Natural killer cell treated with Interleukin-12 subunit alpha and Interleukin-12 subunit beta and Interleukin-15 and Interleukin-18, amount 100 ng/mL, for 72 hours (primary cell): Measurements from ENCODE around the gene PPP4R4. TPM values are rescaled to one million over a fixed set of nuclear protein-coding genes. Genes with fewer than 3 reads are reported as not detected.
"Not testable (repeated sequence)": the region's sequence is repeated elsewhere in the genome, so short reads cannot be mapped to it uniquely, and the experiment has no call there.

ENCODE experiments used
- ATAC-seq, 2 donors: fragments of 150-1000 bp; cut with Tn5 transposase in 1 of 2; sonication (Bioruptor Pico), chemical (Tn5 transposase) in 1 of 2; 2 replicates each; pipeline ENCODE4 v1.10.0; 2021
- DNase-seq: peaks from one replicate; pipeline ENCODE4 v3.0.0; 2022; ENCODE audit warnings: low spot score
- H3K27ac Mint-ChIP-seq, 2 donors: 1 replicate in 1 of 2; 2 replicates in 1 of 2; pipeline ENCODE4 v1.8.0; 2022; ENCODE audit warnings: mixed read lengths in 2 of 2, mild to moderate bottlenecking in 1 of 2, moderate library complexity in 1 of 2
- H3K27me3 Mint-ChIP-seq, 2 donors: 1 replicate in 1 of 2; 2 replicates in 1 of 2; pipeline ENCODE4 v1.8.0; 2022; ENCODE audit warnings: mixed read lengths in 2 of 2
- H3K36me3 Mint-ChIP-seq: one replicate; pipeline ENCODE4 v1.8.0; 2022; ENCODE audit warnings: mixed read lengths
- H3K4me1 Mint-ChIP-seq, 2 donors: 1 replicate in 1 of 2; 2 replicates in 1 of 2; pipeline ENCODE4 v1.8.0; 2022; ENCODE audit warnings: low read depth in 2 of 2, mixed read lengths in 2 of 2, mild to moderate bottlenecking in 1 of 2
- H3K4me3 Mint-ChIP-seq: one replicate; pipeline ENCODE4 v1.8.0; 2022; ENCODE audit warnings: mixed read lengths
- H3K9me3 Mint-ChIP-seq: 2 replicates; pipeline ENCODE4 v1.8.0; 2022; ENCODE audit warnings: mixed read lengths
- total RNA-seq, 2 donors: library from RNA; stranded (reverse); gene quantifications; one replicate each; pipeline ENCODE4 v1.2.3, GENCODE V29; 2022

Gene PPP4R4
- total RNA-seq, 2 donors from 2014 or later: 0.73 TPM; not detected in 1

DNA sequence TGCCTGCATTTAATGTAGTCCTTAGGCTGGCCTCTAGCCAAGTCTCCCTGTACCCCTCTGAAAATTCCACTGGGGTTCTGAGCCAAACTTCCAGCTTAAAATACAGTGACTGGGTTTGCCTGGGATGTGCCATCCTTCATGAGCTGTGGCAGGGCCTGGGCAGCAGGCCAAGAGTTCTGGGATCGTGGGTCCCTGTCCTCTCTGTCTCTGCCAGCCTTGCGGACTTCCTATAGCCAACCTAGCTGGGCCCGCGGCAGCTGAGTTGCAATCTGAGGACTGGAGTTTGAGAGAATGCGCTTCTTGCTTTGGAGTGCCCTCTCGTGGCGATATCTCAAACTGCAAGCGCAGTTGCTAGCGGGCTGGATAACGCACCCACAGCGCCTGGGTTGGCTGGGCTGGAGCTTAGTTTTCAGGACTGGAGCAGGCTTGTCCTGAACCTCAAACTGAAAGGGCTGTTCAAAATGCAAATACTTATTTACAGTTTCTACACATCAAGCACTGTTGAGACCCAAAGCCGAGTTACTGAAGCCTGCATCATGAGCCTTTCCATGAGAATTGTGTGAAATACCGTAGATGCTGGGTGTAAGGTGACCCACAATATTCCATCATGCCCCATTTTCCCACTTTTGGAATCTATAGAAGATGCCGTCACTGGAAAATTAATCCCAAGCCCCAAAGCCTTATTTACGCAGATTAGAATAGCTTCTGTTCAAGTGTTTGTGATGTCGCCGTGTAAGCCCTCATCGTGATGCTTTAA is 37.4 kb upstream of the PPP4R4 start:
- H3K27ac Mint-ChIP-seq: no peak overlapping the region
- peak; percentile 84 to 89 for ATAC-seq
- no peaks in the 10 kb centered on the region for H3K36me3 Mint-ChIP-seq
- peaks cover 3 to 6% of the 10 kb centered on the region in 2 donors for H3K4me1 Mint-ChIP-seq
- H3K27me3 Mint-ChIP-seq: peaks cover 7 to 11% of the 10 kb centered on the region in 2 donors
- no peaks in the 10 kb centered on the region for H3K9me3 Mint-ChIP-seq
- no peak overlapping the region for H3K4me3 Mint-ChIP-seq
- DNase-seq: peak; percentile 83

DNA sequence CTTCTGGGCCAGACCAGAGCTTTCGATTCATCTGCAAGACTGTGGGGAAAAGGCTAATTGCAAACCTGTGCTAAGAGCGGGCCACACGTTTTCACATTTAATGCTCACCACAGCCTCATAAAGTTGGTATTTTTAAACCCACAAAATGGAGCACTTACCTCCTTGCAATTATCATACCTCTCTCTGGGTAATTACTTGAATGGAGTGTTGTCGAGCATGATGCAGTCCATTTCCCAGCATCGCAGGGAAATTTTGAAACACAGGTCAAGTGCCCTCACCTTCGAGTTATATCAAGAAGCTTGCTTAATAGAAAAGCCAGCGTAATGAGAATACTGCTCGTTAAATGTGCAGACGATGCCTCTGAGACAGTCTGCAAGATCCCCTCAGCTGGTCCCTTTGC is 35.9 kb upstream of the PPP4R4 start:
- Mint-ChIP-seq H3K27me3 (peaks cover 0 to 11% of the 10 kb centered on the region in 2 donors), H3K27ac (no peak overlapping the region), H3K36me3 (no peaks in the 10 kb centered on the region), H3K4me1 (no peaks in the 10 kb centered on the region), H3K9me3 (no peaks in the 10 kb centered on the region), H3K4me3 (no peak overlapping the region)
- no peak for DNase-seq
- no peak for ATAC-seq

DNA sequence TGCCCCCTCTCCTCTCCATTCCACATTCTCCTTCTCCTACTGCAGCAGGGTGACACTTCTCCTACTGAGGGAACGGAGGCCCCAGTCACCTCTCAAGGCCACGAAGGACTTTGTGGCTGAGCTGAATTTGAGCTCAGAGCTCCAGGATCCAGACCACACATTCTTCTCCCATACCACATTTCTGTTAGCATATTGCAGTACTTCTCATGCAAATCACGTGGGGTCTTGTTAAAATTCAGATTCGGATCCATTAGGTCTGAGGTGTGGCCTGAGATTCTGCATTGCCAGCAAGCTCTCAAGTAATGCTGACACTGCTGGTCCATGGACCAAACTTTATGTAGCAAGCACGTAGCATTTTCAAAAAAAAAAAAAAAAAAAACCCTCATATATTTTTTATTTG is 35.1 kb upstream of the PPP4R4 start:
- Mint-ChIP-seq H3K27ac (no peak overlapping the region), H3K4me1 (no peaks in the 10 kb centered on the region), H3K36me3 (no peaks in the 10 kb centered on the region), H3K27me3 (peaks cover 0 to 11% of the 10 kb centered on the region in 2 donors), H3K9me3 (no peaks in the 10 kb centered on the region), H3K4me3 (no peak overlapping the region)
- DNase-seq: no peak
- no peak for ATAC-seq

DNA sequence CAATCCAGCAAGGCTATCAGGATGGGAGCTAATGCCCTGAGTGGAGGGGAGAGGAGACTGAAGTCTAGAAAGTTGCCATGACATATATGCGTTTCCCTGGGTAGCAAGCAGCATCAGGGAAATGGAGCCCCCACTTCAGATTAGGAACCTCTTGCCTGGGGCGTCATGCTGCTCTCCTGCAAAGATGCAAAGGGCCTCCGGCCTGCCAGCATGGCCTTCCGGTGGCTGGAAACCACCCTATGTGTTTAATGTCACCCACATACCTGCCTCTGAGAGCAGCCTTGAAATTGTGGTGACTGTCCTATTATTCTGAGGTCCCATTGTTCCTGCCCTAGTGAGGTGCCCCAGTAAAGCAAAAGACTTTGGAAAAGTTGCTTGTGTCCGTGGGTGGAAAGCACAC is 34.7 kb upstream of the PPP4R4 start:
- DNase-seq (no peak), ATAC-seq (no peak)
- no peak overlapping the region for H3K4me3 Mint-ChIP-seq
- no peak overlapping the region for H3K27ac Mint-ChIP-seq
- no peaks in the 10 kb centered on the region for H3K36me3 Mint-ChIP-seq
- H3K9me3 Mint-ChIP-seq: no peaks in the 10 kb centered on the region
- no peaks in the 10 kb centered on the region for H3K4me1 Mint-ChIP-seq
- peaks cover 0 to 11% of the 10 kb centered on the region in 2 donors for H3K27me3 Mint-ChIP-seq

GRCh38 chr14:94142247-94142646 is 31.9 kb upstream of the PPP4R4 start:
- Mint-ChIP-seq H3K27me3 (peaks cover 0 to 3% of the 10 kb centered on the region in 2 donors), H3K27ac (no peak overlapping the region), H3K4me1 (peaks cover 2 to 3% of the 10 kb centered on the region in 2 donors), H3K36me3 (no peaks in the 10 kb centered on the region), H3K4me3 (no peak overlapping the region), H3K9me3 (no peaks in the 10 kb centered on the region)
- ATAC-seq (no peak), DNase-seq (no peak)

DNA sequence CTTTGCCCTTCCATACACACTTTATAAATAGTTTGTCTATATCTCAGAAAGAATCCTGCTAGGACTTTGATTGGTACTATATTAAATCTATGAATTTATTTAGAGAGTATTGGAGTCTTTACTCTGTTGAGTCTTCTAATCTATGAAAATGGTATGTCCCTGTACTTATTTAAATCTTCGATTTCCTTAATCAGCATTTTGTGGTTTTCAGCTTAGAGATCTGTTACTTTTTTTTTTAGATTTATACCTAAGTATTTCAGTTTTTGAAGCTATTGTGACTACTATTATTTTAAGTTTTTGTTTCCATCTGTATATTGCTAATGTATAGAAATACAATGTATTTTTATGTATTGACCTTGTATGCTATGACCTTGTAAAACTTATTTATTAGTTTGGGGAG is 31.3 kb upstream of the PPP4R4 start:
- H3K4me1 Mint-ChIP-seq: peaks cover 6 to 7% of the 10 kb centered on the region in 2 donors

DNA sequence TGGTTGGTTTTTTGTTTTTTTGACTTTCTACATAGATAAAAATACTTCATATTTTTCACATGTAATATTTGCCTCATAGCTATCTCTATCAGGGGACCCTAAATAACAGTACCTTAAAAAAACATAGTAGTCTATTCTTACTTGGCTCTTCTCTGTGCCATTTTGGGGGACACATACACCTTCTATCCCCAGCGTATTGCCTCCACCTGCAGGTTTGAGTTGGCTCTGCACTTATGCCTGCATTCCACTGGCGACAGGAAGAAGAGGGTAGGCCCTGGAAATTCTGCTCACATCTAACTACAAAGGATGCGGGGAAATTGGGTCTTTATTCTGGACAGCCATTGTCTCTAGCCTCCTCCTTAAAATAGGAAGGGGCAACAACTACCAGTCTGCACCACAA is 30.9 kb upstream of the PPP4R4 start:
- no peak overlapping the region for H3K4me3 Mint-ChIP-seq
- H3K4me1 Mint-ChIP-seq: peaks cover 6 to 7% of the 10 kb centered on the region in 2 donors
- ATAC-seq (no peak), DNase-seq (no peak)
- peaks cover 1 to 5% of the 10 kb centered on the region in 2 donors for H3K27me3 Mint-ChIP-seq
- no peaks in the 10 kb centered on the region for H3K36me3 Mint-ChIP-seq
- no peaks in the 10 kb centered on the region for H3K9me3 Mint-ChIP-seq
- no peak overlapping the region for H3K27ac Mint-ChIP-seq

More for the DNA sequence above, 31.3 kb upstream of the PPP4R4 start:
- Mint-ChIP-seq H3K4me3 (no peak overlapping the region), H3K27me3 (peaks cover 0 to 3% of the 10 kb centered on the region in 2 donors), H3K9me3 (no peaks in the 10 kb centered on the region), H3K27ac (no peak overlapping the region), H3K36me3 (no peaks in the 10 kb centered on the region)
- DNase-seq: no peak
- no peak for ATAC-seq

DNA sequence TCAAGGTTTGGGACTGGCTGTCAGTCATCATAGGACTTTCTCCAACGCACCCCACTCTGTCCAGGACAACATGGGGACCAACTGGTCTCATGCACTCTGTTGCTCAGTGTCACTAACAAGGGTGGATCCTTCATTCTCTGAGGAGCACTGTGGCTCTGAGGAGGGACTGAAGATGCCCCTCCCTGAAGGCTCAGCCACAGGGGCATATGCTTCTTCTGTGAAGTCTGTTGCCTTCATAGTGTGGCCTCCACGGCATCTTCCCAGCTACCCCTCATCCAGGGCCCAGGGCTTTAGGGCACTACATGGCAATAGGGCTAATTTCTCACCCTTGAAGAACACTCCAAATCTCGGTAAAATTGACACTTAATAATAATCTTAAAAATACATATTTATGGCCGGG is 30.4 kb upstream of the PPP4R4 start:
- no peak for DNase-seq
- H3K36me3 Mint-ChIP-seq: no peaks in the 10 kb centered on the region
- H3K27me3 Mint-ChIP-seq: peaks cover 6 to 8% of the 10 kb centered on the region in 2 donors
- no peak overlapping the region for H3K4me3 Mint-ChIP-seq
- H3K4me1 Mint-ChIP-seq: peaks cover 6 to 7% of the 10 kb centered on the region in 2 donors
- no peak overlapping the region for H3K27ac Mint-ChIP-seq
- no peak for ATAC-seq
- no peaks in the 10 kb centered on the region for H3K9me3 Mint-ChIP-seq

DNA sequence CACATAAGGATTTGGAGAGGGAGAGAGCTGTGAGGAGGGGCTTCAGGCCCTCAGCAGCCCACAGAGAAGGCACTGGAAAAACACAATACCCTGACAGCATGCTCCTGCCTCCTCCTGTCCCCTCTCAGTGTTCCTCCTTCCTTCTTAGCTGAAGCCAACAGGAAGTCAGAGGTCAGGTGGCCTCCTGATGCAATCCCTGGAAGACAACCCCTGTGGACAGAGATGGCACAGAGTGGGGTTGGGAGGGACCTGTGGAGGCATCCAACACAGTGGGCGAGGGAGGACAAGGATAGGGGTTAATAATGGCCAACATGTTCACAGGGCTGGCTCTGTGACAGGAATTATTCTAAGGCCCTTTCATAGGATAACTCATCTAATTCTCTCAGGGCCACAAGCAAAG is 29.4 kb upstream of the PPP4R4 start:
- ATAC-seq (no peak), DNase-seq (no peak)
- Mint-ChIP-seq H3K4me3 (no peak overlapping the region), H3K4me1 (peaks cover 6 to 7% of the 10 kb centered on the region in 2 donors), H3K9me3 (no peaks in the 10 kb centered on the region), H3K27me3 (peaks cover 10 to 13% of the 10 kb centered on the region in 2 donors), H3K27ac (peak overlapping the region in 1 of 2 donors; percentile 46), H3K36me3 (no peaks in the 10 kb centered on the region)

- DNase-seq (no peak), ATAC-seq (no peak)
- Mint-ChIP-seq H3K36me3 (no peaks in the 10 kb centered on the region), H3K4me3 (no peak overlapping the region), H3K27ac (no peak overlapping the region), H3K9me3 (no peaks in the 10 kb centered on the region), H3K27me3 (peaks cover 17 to 18% of the 10 kb centered on the region in 2 donors), H3K4me1 (peaks cover 6 to 7% of the 10 kb centered on the region in 2 donors)
Observed at GRCh38 chr14:94145902-94146527, 28.1 kb upstream of the PPP4R4 start.

DNA sequence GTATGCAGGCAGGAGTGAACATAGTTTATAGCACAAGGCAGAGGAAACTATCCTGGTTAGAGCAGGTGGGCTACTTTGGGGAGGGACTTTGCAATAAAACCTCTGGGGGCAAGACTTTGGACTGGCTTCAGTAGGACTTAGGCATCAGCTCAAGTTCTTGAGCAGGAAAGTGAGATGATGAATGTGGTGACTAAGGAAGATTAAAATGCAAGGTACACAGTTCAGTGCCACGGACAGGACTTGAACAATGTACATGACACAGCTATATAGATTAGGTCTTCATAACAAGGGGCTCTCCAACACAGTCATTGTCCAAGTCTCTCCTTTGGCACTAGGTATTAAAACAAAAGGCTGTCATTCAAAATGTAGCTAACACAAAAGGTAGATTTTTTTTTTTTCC is 21.4 kb upstream of the PPP4R4 start:
- H3K27me3 Mint-ChIP-seq: peaks cover 22 to 32% of the 10 kb centered on the region in 2 donors
- no peaks in the 10 kb centered on the region for H3K9me3 Mint-ChIP-seq
- DNase-seq: no peak
- ATAC-seq: no peak
- no peak overlapping the region for H3K27ac Mint-ChIP-seq
- H3K4me3 Mint-ChIP-seq: no peak overlapping the region
- no peaks in the 10 kb centered on the region for H3K36me3 Mint-ChIP-seq
- H3K4me1 Mint-ChIP-seq: peaks cover 0 to under 1% of the 10 kb centered on the region in 2 donors

DNA sequence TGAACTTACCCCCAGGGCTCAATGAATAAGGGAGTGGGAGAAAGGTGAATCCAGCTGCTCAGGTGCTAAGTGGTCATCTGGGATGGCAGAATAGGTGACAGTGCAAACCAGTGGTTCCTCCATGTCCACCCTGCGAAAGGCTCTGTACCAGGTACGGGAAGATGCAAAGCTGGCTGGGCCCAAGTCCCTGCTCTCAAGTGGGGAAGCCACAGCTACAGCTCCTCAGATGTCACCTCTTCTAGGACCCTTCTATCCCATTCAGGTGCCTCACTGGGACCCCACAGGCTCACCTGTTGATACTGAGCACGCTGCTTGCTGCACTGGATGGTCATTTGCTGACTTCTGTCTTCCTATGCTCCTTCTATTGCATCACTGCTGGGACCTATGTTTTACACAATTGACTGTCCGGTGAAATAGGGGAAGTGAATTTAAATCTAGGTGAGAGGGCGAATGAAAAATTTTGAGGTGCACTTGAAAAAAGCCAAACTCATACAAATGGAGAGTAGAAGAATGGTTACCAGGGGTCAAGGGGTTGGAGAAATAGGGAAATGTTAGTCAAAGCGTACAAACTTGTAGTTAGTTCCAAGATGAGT is 20.3 kb upstream of the PPP4R4 start:
- no peaks in the 10 kb centered on the region for H3K36me3 Mint-ChIP-seq
- DNase-seq: no peak
- H3K27me3 Mint-ChIP-seq: peaks cover 15 to 27% of the 10 kb centered on the region in 2 donors
- no peak for ATAC-seq
- H3K4me3 Mint-ChIP-seq: no peak overlapping the region
- H3K27ac Mint-ChIP-seq: no peak overlapping the region
- H3K4me1 Mint-ChIP-seq: peaks cover 9% of the 10 kb centered on the region in 2 donors
- H3K9me3 Mint-ChIP-seq: no peaks in the 10 kb centered on the region

GRCh38 chr14:94156143-94156542 is 18.0 kb upstream of the PPP4R4 start:
- H3K27ac Mint-ChIP-seq, H3K36me3 Mint-ChIP-seq, H3K4me1 Mint-ChIP-seq, DNase-seq, H3K9me3 Mint-ChIP-seq, ATAC-seq, H3K4me3 Mint-ChIP-seq: not testable (repeated sequence)
- H3K27me3 Mint-ChIP-seq: peaks cover 4 to 19% of the 10 kb centered on the region in 2 donors

- Mint-ChIP-seq H3K4me1 (peaks cover 9% of the 10 kb centered on the region in 2 donors), H3K9me3 (no peaks in the 10 kb centered on the region), H3K4me3 (no peak overlapping the region), H3K27ac (no peak overlapping the region), H3K36me3 (no peaks in the 10 kb centered on the region), H3K27me3 (peaks cover 0 to 17% of the 10 kb centered on the region in 2 donors)
- no peak for DNase-seq
- ATAC-seq: no peak
Observed at GRCh38 chr14:94157197-94157596, 16.9 kb upstream of the PPP4R4 start.
